ENCODE measurements around the gene CACNA1C.

DNA sequence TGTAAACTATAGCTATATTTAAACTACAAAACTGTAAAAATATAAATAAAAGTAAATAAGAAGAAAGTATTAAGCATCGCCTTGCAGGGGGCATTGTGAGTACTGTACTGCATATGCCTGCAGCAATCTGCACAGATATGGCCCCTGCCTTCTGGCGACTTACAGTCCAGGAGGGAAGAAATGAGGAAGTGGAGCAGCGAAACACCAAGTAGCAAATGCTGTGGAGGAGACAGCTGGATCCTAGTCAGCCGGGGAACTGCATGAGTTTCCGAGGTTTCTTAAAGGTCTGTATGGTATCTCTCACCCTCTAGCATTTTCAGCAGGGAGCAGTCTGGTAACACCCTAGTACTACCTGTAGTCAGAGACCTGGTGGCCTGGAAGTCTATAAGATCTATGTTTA is 256.9 kb downstream of the CACNA1C start:
- no peak for TF ChIP-seq POLR2A (IDR thresholded peaks at IDR 0.05)
- TF ChIP-seq, protein P1, sequence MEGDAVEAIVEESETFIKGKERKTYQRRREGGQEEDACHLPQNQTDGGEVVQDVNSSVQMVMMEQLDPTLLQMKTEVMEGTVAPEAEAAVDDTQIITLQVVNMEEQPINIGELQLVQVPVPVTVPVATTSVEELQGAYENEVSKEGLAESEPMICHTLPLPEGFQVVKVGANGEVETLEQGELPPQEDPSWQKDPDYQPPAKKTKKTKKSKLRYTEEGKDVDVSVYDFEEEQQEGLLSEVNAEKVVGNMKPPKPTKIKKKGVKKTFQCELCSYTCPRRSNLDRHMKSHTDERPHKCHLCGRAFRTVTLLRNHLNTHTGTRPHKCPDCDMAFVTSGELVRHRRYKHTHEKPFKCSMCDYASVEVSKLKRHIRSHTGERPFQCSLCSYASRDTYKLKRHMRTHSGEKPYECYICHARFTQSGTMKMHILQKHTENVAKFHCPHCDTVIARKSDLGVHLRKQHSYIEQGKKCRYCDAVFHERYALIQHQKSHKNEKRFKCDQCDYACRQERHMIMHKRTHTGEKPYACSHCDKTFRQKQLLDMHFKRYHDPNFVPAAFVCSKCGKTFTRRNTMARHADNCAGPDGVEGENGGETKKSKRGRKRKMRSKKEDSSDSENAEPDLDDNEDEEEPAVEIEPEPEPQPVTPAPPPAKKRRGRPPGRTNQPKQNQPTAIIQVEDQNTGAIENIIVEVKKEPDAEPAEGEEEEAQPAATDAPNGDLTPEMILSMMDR (IDR thresholded peaks at IDR 0.05): no peak
